Measurements from ENCODE around the gene ANKDD1B. TPM values are rescaled to one million over a fixed set of nuclear protein-coding genes. Genes with fewer than 3 reads are reported as not detected.
"Not testable (repeated sequence)": the region's sequence is repeated elsewhere in the genome, so short reads cannot be mapped to it uniquely, and the experiment has no call there.

Gene ANKDD1B
- polyA plus RNA-seq, 12 donors, result 0.30 to 2.5 (median 1.1) TPM; not detected in 2

DNA sequence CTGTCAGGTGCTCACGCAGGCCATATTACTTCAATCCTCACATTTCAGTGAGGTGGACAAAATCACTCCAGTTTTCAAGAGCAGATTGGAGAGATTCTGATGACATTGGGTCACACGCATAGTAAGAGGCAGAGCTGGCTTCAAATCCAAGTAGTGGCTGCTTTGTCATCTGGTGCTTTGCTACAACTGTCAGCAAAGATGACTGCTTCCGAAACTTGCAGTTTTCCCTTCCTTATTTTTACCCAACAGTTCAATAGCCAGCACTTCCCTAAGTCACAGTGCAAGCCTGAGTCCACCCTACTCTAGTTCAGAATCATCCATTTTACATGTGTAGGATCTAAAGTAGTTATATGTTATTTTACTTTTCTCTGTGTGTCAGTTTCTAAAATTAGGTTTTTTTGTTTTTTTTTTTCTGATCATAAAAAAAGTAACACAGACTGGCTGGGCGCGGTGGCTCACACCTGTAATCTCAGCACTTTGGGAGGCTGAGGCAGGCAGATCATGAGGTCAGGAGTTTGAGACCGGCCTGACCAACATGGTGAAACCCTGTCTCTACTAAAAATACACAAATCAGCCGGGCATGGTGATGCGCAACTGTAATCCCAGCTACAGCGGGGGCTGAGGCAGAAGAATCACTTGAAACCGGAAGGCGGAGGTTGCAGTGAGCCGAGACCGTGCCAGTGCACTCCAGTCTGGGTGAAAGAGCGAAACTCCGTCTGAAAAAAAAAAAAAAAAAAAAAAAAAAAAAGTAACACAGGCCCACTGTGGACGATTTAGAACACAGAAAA lies 49.6 kb downstream of the ANKDD1B start:
- no peak for DNase-seq

DNA sequence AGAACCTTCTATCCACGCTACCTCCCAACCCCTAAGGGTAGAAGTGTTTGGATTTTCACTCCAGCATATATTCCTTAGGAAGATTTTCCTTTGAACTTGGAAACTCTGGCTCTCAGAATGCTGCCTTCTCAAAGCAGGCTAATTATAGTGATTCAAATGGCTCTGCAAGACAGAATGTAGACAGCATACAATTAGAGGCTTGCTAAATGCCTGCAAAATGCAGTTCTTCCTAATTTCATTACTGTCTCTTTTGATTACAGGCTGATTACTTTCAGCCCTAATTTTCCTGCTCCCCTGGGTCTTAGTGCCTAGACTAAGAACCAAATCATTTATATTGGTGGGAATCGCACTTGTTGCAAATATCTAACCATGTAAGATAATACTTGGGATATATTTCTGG lies 50.8 kb downstream of the ANKDD1B start:
- DNase-seq, result no peak

DNA sequence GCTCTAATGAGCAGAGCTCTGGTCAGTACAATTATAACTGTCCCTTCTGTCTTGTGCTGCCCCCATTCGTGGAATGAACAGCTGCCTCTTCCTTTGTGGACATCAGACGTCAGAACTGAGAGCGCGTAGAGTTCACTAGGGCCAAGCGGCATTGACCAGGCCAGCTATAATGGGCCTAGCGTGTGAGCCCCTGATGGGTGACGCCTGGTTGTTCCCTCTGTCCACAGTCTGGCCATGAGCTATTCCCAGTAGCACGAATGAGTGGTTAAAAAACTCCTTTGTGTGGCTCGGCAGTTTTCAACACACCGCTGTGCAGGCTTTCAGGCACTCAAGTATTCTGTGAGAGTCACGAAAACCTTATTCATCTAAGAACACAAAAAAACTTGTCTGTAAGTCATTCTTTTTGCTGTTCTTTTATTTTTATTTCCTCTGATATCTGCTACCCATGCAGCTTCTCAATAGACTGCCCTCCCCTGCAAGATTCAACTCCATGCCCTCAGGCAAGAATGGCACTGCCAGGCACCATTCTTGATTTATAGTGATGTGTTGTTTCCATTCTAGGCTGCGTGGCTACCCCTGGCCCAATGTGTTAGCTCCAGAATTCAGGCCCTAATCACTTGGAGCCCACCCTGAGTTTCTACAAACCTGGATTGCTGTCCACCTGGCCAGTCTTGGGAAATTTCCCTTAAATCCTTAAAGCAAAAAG lies 52.5 kb downstream of the ANKDD1B start:
- no peak for DNase-seq

DNA sequence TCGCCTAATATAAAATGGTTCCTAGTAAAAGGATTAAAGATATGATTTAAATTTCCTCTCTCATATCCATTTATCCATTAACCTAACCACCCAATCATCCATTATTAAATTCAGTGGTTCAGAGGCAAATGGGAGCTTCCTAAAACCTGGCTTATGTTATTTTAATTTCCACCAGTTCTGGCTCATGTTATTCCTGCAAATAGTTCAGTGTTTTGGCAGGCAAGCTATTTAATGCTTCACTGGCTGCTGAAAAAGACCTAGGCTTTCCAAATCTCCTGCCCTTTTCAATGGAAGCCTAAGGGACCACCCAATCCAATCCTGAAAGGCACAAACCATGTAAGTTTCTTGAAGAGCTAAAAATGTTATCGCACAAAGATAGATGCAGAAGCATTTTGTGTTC lies 53.7 kb downstream of the ANKDD1B start:
- no peak for DNase-seq

DNA sequence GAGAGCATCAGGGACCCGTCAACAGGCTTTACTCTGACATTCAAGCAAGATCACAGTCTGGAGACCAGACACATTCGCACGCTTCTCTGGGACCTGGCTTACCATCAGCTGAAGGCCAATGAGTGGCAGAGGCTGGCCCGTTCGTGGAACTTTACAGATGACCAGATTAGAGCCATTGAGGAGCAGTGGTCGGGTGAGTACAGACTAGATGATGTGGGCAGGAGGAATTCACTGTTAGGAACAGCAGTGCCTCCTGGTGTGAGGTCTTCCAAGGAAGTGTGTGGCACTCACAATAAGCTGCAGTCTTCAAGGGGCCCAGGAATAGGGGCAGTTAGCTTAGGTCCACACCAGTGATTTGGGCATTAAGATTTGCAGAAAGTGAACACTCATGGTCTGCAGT lies 55.5 kb downstream of the ANKDD1B start:
- DNase-seq, result no peak

DNA sequence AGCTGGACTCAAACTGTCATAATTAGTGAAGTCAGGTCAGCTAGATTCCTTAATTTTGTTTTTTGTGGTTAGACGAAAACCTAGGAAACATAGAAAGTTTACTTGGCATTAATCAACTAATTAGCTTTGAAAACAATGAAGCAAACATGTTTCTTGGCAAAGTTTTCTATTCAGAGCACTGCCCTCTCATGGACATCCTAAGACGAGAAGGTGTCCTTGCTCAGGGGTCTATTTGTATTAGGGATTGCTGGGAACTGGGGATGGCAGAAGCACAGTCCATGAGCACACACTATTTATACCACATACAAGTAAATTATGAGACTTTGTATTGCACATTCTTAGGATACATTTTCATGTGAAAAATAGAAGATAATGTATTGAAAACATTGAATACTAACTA lies 56.3 kb downstream of the ANKDD1B start:
- DNase-seq, result no peak

DNA sequence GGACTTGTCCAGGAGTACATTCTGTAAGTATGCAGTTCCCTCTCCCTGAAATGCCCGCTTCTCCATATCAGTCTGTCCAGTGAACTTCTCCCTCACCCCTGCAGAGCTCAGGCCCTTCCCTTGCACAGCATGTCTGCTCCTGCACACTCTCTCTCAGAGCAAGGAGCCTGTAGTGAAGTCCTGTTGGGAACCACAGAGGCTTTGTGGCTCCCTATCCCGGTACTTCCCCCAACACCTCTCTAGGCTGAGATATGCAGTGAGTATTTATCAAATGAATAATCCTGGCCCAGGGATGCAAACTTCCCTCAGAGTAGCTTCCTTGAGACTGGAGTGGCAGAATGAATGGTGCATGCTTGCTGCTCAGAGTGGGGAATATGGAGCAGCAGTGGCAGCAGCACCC lies 57.2 kb downstream of the ANKDD1B start:
- no peak for DNase-seq

DNA sequence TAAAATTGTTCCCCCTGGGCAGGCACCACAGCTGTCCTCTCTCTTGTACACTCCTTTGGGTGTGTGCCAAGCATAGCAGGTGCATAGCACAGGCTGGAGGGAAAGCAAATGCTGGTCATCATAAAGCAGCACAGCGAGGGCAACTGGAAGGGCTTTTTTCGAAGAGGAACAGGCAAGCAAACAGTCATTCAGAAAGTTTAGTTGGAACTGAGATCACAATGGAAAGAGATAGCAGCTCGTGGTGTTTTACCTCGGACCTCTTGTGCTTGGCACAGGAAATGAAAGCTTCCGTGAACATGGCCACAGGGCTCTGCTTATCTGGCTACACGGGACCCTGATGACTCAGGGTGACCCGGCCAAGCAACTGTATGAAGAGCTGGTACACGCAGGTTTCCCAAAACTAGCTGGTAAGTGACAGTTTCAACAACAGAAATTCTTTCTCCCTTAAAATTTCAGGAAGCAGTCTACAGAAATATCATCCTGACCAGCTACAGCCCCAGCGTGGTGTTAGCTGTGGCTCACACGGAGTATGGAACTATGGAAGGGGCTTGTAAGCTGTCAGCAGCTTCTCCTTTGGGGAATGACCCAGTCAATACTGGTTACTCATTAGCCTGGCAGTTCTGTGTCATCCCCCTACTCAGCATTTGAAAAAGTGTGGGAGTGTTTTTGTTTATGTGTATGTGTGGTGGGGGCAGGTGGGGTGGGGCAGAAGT lies 57.9 kb downstream of the ANKDD1B start:
- DNase-seq, result no peak

DNA sequence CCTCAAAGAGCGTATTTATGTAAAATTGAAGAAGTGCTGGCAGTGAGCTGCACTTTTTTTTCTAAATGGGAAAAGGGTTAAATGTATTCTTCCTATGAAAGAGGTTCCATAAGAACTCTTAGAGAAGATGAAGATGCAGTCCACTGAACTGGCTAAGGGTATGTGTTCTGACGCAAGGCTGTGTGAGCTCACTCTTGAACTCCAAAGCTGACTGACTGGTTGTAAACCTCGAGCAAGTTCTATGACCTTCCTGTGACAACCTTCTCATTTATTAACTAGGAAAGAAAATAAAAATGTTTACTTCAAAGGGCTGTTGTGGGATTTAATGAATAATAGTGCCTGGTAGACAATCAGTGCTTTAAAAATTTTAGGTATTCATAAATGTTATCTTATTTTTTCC lies 59.3 kb downstream of the ANKDD1B start:
- DNase-seq, result no peak

DNA sequence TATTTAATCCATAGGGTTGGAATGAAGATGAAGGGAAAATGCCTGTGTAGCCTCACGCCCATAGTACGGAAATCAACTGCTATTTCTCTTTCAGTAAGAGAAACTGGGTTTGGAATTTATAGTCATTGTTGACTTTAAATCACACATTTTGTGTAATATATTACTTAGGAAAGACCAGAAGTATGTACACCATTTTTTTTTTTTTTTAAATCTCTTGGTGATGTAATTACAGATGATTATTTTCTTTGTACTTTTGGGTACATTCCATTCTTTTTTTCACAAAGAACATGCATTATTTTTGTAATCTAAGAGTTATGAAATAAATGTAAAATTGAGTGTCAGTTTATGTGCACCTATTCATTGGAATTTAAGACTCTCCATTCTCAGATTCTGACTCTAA lies 60.3 kb downstream of the ANKDD1B start:
- DNase-seq, result no peak

DNA sequence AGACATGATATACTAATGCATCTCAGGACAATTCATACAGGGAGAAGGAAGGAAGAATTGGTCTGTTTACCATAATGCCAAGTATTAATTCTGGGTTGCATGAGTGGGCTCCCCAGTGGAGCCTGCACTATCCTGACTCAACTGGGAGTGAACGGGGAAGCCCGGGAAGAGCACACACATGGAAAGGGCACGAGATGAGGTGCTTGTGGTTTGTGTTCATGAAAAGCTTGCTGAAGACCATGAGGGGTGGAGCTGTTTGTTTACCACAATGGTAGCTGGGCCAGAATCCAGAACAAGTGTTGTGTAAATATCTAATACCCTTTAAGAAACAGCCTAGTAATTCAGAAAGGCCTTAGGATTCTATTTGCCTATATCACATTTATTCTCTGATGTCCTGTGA lies 61.4 kb downstream of the ANKDD1B start:
- no peak for DNase-seq

DNA sequence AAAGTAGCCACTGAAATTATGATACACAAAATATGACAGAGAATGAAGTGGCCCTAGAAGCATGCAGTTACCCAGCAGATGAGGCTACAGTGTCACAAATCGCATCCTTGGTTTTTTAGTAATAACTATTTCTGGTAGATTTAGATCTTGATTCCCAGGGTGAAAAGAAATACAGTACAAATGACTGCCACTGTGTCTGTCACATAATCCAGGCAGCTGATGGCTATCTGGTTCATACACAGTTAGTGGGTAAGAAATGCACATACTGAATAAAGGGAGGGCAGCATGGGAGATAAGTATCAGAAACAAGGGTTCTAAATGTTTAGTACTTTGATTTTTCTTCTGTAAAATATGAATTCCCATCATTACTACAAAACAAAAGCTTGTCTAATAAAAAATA lies 64.5 kb downstream of the ANKDD1B start:
- DNase-seq, result no peak

DNA sequence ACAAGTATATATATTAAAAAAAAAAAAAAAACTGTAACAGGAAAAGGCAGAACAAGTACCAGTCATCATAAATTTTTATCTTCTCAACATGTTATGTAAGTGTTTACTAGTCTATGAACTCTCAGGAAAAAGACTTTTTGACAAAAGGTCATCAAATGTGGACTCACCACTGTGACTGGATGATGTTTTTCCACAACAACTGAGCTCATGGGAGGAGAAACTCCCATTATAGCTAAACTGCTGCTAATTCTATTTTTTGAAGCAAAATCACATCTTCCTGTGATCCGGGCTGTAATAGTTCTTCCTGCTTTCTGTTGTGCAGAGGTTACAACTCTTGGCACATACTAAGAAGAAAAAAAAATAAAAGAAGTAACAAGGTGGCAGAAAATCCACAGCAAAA lies 66.4 kb downstream of the ANKDD1B start:
- no peak for DNase-seq

DNA sequence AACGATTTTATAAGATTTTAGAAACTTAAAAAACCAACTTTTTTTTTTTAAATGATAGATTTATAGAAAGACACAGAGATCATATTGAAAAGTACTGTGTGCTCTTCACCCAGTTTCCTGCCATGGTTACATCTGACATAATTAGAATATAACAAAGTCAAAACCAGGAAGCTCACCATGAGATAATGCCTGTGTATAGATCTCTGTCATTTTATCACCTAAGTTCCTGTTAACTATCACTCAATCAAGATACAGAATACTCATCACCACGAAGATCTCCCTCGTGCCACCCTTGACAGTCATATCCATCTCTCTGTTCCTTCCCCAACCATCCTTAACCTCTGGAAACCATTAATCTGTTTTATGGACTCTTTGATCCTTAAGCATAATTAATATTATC lies 66.9 kb downstream of the ANKDD1B start:
- DNase-seq, result no peak

DNA sequence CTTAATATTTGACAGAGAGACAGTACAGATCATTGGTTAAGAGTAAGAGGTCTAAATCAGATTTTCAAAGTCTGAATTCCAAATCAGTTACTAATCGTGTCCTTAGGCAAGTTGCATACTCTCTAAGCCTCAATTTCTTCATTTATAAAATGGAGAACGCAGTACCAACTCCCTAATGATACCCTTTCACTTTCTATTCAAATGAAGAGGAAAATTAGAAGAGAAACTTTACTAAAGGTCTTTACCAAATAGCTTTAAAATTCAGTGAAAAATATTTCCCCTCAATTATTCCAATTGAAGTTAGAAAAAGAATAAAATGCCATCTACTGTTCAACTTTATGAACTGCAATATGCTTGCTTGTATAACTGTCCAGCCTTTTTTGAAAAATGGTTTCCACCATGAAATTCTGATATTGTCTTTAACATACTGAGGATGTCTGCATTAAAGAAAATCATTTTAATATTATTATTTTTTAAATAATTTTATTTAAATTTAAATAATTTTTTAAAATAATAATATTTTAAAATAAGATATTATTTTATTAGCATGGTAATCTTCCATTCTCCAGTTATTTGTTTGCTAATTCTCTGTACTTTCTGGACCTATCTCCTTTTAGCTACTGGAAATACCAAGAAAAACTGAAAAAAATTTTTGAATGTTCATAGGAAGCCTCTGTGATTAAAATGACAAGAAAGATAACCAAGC lies 70.0 kb downstream of the ANKDD1B start:
- peak; percentile 47 for DNase-seq

DNA sequence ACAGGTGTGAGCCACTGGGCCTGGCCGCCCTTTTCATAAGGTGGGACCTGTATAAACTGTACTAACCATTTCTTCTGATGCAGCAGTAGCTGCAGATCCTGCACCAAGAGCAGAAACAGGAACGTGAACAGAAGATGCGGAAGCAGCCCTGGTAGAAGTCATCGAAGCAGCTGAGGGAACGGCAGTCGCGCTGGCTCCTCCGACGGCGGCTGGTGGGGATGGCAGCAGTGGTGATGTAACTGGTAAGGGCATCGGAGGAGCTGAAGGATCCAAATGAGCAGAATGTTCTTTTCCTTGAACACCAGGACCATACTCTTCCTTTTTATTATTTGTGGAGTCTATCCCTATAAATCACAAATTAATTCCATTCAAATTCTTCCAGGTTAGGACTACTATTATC lies 73.9 kb downstream of the ANKDD1B start:
- DNase-seq, result no peak

DNA sequence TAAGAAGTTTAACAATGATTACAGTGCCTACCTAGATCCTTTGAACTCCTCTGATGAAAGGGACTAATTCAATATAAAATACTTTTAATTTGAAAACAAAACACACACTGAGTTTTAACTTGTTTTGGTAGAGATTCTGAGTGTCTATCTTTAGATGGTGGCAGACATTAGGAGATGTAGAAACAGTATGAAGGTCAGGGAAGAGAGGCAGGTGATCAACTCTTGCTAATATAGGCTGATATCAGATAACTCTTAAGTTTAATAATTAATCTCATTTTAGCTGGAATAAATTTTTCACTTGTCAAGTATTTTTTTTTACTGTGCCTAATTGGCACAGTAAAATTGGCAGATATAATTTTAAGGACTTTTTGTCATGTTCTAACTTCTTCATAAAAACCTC lies 75.2 kb downstream of the ANKDD1B start:
- no peak for DNase-seq

DNA sequence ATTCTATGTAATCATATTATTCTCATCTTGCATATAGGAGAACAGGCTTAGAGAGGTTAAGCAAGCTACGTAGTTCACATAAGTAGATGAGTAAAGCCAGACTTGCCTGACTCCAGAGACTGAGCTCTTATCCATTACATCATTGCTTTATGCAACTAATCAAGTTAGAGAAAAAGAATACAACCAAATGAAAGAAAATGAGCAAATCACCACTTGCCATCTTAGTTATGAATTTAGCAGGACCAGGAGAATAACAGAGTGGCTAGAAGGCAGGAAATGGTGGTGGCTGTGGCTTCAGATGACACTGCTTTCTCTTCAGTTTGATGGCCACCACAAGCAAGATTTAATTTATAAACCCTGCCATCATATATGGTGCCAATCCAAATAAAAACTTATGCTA lies 79.4 kb downstream of the ANKDD1B start:
- DNase-seq, result no peak

DNA sequence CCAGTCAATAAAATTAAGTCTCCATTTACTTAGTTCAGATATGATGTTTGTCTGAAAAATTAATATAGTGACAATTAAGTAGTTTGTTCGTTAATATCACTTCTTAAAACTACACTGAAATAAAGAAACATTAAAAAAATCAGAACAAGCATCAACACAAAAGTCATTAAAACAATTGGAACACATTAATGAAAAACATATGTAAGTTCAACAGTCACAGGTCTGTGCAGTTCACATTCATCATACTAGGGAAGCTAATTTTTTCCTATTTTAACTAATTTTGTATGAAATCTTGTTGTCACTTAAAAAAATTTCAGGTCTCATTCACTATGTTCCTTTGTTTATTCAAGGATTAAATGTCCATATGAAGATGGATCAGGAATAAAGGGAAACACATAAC lies 83.5 kb downstream of the ANKDD1B start:
- no peak for DNase-seq

DNA sequence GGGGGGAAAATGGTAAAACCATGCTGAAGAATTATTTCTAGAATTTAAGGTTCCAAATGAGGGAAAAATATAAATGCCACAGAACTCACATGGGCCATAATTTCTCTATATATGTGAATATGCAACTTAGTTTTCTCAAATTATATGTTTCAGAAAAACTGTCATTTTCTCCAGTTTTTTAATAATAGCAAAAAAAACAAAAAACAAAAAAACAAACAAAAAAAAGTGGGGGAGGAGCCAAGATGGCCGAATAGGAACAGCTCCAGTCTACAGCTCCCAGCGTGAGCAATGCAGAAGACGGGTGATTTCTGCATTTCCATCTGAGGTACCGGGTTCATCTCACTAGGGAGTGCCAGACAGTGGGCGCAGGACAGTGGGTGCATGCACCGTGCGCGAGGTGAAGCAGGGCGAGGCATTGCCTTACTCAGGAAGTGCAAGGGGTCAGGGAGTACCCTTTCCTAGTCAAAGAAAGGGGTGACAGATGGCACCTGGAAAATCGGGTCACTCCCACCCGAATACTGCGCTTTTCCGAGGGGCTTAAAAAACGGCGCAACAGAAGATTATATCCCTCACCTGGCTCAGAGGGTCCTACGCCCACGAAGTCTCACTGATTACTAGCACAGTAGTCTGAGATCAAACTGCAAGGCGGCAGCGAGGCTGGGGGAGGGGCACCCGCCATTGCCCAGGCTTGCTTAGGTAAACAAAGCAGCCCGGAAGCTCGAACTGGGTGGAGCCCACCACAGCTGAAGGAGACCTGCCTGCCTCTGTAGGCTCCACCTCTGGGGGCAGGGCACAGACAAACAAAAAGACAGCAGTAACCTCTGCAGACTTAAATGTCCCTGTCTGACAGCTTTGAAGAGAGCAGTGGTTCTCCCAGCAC lies 84.5 kb downstream of the ANKDD1B start:
- not testable (repeated sequence) for DNase-seq

DNA sequence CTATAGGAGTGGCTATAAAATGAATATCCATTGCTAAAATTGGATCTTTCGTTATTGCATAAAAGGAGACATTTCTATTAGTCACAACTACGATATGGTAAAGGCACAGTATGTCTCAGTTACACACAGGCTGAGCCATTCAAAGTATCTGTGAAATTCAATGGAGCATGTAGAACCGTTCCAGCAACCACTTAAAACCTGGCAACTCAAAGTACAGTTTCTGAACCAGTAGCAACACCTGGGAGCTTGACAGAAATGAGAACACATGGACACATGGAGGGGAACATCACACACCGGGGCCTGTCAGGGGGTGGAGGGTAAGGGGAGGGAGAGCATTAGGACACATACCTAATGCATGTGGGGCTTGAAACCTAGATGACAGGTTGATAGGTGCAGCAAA lies 90.6 kb downstream of the ANKDD1B start:
- DNase-seq, result no peak
